Dedifferentiated amniotic fluid mesenchymal stem cell (primary cell): ENCODE measurements around the gene EFCAB6.

Experiments used
- DNase-seq: peaks from one replicate; pipeline ENCODE4 v3.0.0-alpha.2; 2016; ENCODE audit errors: extremely low spot score

Gene EFCAB6

DNA sequence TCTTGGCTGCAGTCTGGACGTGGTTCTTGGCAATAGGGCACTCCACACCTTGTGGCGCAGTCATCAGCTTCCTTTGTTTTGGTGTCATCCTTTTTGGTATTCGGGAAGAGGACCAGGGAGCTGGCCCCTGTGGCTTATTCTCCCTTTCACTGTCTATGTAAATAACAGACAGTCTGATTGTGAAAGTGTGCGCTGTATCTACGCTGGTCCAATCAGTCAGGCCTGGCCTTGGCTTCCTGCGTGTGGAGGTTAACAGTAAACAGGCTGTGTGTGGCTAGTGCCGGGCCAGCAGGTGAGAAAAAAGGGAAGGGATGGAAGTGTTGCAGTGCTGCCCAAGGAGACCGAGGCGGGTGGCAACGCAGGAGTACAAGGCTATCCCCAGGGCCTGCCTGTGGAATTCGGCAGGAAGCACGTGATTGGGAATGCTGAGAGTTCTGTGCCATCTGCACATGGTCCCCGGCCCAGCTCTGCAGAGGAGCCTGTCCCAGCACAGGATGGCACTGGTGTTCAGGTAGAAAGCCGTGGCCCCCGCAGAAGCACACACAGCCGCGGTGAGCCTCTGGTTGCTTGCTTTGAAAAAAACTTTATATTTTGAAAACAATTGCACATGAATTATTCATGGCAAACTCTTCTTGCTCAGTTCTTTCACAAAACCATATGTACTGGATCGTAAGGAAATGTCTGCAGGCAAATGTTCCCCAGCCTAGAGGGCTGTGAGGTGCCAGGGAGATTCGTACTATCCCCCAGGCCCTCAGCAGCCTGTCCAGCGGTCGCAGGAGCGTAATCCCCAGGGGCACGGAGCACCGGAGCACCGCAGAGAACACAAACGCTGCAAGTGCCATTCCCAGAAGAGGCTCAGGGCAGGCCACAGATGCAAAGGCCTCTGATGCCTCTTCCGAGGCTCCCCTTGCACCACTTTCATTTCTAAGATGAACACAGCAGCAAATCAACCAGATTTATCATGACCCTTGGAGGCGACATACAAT is 174.5 kb downstream of the EFCAB6 start:
- no peak for DNase-seq

DNA sequence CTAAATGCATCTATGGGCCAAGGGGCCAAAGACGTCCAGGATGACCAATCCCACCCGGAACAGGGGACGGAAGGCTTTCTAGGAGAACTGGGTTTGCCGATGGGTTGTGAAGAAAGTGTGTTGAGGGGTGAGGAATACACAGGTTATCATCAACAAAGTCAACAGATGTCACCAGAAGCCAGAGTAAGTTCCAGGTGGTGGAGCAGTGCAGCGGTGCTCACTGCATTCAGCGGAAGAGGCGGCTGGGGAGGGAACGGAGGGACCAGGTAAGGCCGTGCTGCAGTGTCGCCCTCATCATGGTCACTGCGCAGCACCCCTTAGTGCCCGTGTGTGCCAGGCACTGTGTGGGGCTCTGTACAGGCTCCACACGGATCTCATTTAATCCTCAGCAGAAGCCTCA is 176.0 kb downstream of the EFCAB6 start:
- no peak for DNase-seq

DNA sequence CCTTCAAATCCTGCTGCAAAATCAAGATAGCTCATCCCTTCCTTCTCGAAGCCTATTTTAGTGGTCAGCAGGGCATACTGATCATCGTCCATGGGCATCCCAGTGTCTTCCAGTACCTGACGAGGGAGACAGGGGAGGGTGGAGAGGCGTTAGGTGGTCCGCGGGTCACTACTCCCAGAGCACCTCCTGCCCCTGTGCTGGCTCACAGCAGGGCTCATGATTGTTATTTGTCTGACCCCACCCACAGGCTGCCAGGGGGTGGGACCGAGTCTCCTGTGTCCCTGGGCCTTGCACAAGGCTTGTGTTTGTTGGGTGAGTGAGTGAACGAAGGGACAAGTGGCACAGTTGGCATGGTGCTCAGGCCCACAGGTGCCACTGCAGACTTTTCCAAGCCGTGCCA is 177.0 kb downstream of the EFCAB6 start:
- DNase-seq: no peak

DNA sequence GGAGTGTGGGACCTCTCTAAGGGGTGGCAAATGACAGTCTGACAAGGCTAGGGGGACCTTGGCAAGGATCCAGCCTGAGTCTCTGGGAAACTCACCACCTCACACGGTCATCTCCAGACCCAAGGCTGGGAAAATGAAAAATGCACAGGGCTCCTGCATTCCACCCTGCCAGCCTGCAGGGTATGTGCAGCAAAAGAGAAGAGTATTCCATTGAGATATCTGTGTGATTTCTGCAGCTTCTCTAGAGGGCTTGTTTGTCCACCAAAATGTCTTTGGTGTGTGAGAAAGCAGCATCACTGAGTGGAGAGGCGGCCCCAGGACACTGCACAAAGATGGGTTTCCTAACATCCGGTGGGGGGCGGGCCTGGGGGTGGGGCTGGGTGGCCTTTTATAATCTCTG is 177.8 kb downstream of the EFCAB6 start:
- no peak for DNase-seq

DNA sequence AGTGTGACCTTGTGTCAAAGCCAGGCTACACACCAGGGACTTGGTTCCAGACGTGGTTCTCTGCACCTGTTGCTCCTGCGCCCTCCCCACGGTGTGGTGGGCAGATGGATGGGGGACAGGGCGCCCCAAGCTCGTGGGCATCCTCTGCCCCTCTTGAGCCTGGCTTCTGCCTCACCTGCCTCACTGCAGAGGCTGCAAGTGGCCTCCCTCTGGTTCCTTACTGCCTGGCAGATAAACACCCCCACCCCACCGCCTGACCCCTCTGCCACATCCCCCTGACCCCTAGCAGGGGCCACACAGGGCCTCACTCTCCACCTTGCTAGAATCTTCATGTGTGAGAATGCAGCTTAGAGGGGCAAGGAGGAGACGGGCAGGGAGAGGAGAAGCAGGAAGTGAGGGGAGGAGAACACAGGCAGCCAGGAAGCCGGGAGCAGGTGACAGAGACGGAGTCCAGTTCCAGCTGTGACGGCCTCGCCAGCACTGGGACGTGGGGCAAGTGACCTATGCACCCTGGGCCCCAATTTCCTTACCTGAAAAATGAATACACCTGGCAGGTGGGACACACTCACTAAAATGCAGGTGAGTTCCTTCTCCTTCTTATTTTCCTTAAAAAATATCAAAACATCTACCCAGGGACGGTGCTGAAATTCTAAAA is 178.3 kb downstream of the EFCAB6 start:
- DNase-seq: no peak

DNA sequence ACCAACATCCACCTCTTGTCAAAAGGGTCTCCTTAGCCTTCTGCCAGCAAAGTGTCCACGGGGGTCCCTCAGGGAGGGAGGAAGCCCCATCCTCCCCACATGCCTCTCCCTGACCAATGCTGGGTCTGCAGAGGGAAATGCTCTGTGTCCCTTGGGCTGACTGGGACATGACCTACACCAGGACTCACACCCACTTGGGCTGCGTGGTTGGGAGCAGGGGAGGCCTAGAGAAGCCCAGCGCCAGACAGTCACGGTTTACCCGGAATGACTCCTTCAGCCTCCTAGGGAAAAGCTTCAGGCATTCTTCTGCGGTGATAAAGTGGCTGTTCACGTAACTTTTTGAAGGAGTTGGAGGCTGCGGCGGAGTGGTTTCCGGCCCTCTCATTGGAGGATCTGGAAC is 180.3 kb downstream of the EFCAB6 start:
- DNase-seq: no peak

DNA sequence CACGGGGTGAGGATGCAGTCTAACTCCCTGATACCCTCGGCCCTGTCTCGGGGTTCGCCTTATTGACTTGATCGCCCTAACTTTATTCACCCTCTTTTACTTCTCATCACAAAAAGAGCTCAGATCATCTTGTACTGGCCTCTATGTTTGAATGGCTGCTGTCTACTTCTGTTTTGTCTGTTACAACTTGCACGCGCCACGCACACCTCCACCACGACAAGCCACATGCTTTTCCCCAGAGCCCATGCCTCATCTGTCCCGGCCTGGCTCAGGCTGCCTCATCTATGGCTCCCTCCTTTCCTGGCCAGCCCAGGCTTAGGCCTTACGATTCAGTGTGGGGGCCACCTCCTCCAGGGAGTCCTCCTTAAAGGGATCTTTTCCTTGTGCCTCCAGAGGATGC is 180.9 kb downstream of the EFCAB6 start:
- DNase-seq: no peak

DNA sequence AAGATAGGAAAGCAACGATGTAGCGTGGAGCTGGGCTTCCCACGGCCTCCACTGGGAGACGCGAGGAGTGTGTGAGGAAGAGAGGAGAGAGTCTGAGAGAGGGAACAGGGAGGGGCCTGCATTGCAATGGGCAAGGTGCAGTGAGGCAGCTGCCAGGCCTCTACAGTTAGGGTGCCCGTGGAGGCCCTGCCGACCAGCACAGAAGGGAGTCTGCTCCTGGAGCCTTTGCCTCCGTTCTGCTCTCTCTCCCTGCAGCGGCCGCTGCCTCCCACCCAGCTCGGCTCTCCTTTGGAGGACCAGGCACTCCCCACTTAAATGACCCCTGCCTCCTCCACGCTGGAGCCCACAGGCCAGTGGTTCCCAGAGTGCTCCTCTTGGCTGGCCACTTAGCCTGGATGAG is 181.7 kb downstream of the EFCAB6 start:
- no peak for DNase-seq

DNA sequence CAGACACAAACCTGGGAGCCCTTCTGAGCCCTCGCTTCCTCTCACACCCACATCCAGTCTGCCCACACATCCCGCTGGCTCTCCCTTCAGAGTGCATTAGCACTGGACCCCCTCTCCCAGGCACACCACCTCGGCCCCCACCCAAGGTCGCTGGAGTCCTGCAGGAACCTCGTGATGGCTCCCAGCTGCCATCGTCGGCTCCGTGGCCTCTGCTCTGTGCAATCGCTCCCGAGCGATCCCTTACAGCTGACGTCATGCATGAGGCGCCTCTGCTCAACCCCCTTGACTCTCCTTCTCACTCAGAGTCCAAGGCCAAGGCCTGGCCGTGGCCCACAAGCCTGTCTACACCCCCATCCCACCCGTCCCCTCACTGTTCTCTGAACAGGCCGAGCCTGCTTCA is 183.9 kb downstream of the EFCAB6 start:
- no peak for DNase-seq

DNA sequence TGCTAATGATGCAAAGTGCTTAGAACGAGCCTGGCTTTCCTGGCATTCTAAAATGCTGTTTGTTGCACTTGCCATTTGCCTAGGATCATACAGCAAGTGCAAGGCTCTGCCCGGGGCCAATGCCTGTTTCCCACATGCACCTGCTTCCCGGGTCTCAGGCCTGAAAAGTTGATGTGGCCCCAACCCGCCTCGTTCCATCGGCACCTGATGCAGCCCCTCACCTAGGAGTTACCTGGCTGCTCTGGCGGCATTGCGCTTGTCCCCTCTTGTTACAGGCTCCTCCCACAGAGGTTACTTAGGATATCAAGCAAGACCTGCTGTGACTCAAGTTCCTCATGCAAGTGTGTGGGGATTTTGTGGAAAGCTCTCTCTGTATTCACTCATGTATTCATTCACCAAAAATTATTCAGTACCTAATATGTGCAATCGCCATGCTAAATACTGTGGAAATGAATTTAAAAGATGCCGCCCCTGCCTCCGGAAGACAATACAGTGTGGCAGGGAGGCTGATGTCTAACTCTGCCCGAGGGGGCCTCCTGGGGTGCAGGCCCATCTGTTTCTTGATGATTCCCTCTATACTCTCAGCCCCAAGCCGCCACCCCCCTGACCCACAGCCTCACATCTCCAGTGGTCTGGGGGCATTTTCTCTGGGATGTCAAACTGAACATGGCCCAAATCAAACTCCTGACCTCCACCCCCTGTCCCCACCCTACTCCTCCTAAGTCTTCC is 184.5 kb downstream of the EFCAB6 start:
- DNase-seq: no peak

DNA sequence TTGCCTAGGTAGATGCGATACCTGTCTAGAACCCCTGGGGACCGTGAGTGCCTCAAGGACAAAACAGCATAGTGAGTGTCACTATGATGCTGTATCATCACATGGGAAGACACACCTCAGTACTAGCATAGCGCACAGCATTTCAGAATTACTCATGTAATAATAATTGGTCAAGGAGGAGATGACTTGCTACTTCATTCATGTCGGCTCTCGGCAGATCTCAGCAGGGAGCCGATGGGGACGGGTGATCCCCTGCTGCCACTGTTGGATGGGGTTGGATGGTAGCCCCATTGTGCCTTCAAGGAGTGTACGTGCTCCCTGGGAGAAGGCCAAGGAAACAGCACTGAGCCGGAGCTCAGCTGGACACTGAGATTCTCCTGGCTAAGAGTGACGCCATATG is 186.9 kb downstream of the EFCAB6 start:
- DNase-seq: no peak

DNA sequence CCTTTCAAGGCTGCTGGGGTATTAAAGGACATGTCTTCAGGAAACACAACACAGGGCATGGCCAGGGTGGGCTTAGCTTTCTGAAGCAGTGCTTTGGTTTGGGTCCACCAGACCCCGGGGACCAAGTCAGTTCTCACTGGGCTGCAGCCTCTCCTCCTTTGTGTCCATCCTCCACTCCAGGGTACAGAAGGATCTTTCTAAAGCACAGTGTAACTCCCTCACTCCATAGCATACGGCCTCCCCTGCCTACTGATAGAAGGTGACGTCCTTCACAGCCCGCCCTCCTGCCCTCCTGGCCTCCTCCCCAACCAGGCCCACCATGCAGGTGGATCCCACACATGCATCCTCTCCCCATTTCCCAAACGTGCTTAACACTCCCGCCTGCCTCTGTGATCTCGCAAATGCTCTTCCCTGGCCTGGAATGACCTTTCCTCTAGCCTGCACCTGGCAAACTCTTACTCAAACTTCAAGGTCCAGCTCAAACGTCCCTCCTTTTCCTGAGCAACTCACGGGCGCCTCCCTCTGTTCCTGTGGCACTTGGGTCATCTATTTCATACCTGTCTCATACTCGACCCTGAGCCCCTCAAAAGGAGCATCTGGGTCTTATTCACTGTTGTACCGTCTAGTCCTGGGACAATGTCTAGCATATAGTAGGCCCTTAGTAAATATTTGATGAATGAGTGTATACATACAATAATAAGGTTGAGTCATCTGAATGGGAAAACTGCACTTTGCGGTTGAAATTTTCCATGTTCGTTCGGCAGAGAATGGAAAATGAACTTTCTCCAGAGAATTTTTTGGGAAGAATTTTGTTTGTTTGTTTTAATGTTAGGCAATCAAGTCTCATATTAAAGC is 187.7 kb downstream of the EFCAB6 start:
- no peak for DNase-seq

DNA sequence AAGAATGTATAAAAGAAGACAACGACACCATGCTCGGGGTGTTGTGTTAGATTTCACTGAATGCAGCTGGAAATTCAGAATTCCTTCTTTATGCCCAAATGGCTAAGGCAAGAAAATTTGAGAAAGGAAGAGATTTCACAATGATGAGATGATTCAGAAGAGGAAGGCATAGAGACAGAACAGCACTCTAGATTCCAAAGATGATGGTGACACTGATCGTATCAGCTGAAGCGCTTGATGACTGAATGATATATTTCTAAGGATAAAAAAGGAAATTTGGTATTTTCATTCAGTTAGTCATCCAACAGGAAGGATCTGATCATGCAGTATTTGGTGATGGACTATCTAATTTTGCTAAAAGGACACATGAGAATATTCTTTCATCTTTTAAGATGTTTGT is 189.2 kb downstream of the EFCAB6 start:
- DNase-seq: no peak

DNA sequence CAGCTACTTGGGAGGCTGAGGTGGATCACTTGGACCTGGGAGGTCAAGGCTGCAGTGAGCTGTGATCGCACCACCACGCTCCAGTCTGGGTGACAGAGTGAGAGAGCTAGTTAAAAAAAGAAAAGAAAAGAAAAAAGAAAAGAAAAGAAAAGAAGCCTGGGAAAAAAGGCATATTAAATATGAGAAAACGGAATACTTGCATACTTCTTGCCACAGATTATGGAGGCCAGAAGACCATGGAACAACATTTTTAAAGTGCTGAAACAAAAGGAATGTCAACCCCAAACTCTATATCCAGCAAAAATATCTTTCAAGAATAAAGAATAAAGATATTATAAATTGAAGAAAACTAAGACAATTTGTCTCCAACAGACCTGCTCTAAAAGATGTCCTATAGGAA is 191.9 kb downstream of the EFCAB6 start:
- no peak for DNase-seq

DNA sequence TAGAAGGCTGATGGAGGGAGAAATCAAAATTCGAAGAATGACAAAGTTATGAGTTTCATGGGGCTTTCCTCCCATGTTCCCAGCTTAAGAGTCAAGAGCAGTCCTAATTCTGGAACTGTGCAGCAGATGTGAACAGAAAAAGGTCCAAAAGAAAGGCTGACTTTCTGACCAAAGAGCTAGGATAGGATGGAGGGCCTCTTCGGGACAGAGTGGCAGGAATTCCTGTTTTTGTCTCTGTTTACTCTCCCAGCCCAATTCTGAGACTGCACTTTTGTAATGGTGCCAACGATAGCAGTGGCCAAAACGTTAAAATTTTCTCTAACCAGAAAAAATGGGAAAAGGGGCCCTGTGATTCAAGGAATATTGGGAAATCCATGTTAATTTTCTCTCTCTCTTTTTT is 193.6 kb downstream of the EFCAB6 start:
- DNase-seq: no peak

DNA sequence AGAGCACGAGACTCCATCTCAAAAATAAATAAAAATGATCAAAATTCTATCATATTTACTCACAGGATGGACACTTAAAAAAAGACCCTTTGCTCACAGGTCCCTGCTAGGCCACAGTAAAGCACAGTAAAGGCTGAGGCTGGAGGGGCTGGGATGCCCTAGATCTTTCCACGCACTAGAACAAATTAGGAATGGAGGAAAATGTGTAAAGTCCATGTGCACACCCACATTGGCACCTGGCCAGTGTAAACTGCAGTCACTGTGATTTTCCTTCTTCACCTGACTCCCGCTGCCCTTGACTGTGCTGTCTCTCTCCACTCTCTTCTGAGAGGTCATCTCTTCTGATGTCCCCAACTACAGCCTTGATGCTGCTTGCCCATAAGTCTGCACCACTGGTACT is 195.5 kb downstream of the EFCAB6 start:
- no peak for DNase-seq

DNA sequence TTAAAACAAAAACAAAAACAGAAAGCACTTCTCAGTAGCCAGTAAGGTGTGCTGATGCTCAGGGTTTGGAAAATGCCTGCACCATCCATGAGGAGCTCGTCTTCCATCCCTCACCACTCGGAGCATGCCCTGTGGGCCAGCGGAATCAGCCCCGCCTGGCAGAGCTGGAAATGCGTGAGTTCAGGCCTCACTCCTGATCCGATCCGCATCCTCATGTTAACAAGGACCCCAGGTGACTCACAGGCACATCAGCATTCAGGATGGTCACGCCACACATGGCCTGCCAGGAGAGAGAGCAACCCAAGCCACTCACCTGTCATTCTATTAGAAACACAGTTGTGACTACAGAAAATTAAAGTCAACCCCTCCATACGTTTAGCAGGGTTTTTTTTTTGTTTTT is 211.8 kb downstream of the EFCAB6 start:
- DNase-seq: no peak

DNA sequence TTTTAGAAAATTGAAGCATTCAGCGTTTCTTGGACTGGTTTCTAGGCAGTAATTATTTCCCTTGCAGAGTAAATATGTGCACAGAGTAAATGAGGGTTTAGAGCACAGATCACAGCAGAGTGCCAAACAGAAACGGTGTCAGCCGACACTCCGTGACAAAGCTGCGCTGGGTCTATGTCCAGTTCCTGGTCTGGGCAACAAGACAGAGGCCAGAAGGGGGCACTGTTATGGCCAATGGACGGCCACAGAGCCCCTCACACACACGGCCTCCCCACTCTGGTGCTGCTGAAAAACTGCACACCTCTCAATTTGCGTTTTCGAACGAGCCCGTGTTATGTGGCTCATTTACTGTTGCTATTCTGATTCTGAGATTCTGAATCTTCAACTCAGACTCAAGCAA is 219.6 kb downstream of the EFCAB6 start:
- DNase-seq: no peak

DNA sequence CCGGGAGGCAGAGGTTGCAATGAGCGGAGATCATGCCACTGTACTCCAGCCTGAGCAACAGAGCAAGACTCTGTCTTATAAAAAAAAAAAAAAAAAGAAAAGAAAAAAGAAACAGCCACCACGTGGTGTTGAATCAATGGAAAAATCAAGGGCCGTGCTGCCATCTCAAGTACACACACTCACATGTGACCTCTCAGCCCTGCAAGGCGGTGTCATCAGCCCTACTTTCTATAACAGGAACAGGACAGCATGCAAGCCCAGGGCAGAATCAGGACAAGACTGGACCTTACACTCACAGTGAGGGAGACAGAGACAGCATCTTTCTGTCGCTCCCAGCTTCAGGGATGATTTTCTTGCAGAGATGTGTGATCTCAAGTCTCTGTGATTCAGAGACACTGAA is 220.7 kb downstream of the EFCAB6 start:
- no peak for DNase-seq

DNA sequence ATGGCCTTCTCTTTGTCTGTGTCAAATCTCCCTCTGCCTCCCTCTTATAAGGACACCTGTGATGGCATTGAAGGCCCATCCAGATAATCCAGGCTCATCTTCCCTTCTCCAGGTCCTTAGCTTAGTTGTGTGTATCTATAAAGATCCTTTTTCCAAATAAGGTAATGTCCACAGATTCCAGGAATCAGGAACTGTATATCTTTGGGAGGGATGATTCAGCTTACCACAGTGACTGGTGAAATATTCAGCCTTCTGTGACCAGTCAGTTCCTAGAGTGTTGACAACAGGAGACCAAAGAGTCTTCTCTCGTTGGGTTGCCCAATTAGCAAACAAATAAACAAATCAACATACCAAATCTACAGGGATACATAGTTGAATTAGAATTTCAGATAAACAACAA is 224.5 kb downstream of the EFCAB6 start:
- DNase-seq: no peak

DNA sequence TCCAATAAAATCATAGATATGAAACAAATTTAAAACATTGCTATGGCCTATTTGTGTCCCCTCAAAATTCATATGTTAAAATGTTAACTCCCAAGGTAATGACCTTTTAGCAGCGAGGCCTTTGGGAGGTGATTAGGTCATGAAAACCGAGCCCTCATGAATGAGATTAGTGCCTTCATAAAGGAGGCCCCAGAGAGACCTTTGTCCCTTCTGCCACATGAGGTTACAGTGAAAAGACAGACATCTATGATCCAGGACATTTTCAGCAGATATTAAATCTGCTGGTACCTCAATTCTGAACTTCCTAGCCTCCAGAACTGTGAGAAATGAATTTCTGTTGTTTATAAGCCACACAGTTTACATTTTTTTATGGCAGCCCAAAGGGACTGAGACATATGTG is 228.6 kb downstream of the EFCAB6 start:
- DNase-seq: no peak

DNA sequence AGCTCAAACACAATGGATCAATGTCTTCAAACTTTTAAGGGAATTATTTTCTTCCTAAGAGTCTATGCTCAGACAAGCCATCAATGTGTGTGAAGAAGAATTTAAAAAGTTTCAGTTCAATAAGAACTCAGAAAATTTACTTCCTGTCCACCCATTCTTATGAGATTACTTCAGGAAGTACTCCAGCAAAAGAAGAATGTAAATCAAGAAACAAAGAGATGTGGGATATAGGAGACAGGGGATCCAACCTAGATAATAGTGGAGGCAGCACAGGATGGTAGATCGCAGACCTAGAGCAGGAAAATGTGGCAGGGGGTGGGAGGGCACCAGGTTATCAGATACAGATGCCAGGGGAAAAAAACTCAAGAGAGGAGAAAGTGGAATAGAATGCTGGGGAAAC is 229.7 kb downstream of the EFCAB6 start:
- DNase-seq: no peak
